ENCODE results near the gene PCDH9.

DNA sequence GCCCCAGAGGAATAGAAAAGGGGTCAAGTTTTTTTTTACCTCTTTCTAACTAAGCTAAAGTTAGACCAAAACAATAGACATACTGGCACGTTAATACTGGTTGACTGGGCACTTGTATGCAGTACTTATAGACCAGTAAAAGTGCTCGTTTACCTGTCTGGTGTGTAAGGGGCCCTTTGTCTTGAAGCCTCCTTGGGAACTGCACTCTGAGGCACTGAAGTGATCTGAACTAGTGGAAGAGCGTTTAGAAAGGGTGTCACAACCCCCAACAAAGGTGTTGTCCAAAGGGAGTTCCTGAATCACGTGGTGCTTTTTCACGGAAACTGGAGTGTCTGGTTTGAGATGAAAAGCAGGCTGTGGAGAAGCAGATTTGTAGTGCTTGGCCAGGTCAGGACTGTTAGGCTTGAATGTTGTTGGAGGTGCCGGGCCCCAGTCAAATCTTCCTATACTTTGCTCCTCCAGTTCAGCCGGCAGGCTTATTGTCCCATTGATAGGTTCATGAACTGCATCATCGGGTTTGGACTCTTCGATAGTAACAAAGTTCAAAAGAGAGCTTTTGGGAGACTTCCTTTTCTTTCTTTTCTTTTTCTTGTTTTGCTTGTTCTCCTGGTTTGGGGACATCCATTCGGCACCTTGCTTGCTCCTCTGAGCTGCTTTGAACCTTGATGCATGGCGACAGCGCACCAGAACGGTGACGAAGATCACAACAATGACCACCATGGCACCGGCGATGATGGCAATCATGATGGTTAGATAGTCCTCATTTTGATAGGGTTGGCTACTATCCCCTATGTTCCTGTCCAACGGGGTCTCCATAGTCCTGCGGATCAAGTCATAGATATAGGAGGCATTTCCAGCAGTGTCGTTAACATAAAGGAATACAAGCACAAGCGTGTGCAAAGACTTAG lies 4.6 kb downstream of the PCDH9 start:
- TF ChIP-seq CTCF (IDR thresholded peaks at IDR 0.05) = no peak
- no peak for TF ChIP-seq POLR2A (IDR thresholded peaks at IDR 0.05)
- no peak for TF ChIP-seq EP300 (IDR thresholded peaks at IDR 0.05)
